Fibroblast of gingiva (primary cell): ENCODE results near the gene LUZP2.
"Not testable (repeated sequence)": the region's sequence is repeated elsewhere in the genome, so short reads cannot be mapped to it uniquely, and the experiment has no call there.

Experiments used
- DNase-seq: peaks from one replicate; pipeline ENCODE4 v3.0.0-alpha.2; 2011; ENCODE audit warnings: low read depth

Gene LUZP2

GRCh38 chr11:24820541-24820940 lies 323.7 kb downstream of the LUZP2 start:
- peak; percentile 1 for DNase-seq

- DNase-seq, result no peak
Observed at GRCh38 chr11:24828938-24829605, 332.2 kb downstream of the LUZP2 start.

- DNase-seq, result no peak
Observed at GRCh38 chr11:24833573-24833972, 336.7 kb downstream of the LUZP2 start.

- DNase-seq, result no peak
Observed at GRCh38 chr11:24837112-24837511, 340.3 kb downstream of the LUZP2 start.

- no peak for DNase-seq
Observed at GRCh38 chr11:24842308-24842707, 345.5 kb downstream of the LUZP2 start.

GRCh38 chr11:24844406-24844805 lies 347.6 kb downstream of the LUZP2 start:
- no peak for DNase-seq

- no peak for DNase-seq
Observed at GRCh38 chr11:24848857-24849256, 352.0 kb downstream of the LUZP2 start.

- no peak for DNase-seq
Observed at GRCh38 chr11:24855951-24856350, 359.1 kb downstream of the LUZP2 start.

- no peak for DNase-seq
Observed at GRCh38 chr11:24859801-24860300, 363.0 kb downstream of the LUZP2 start.

- no peak for DNase-seq
Observed at GRCh38 chr11:24861440-24861839, 364.6 kb downstream of the LUZP2 start.

- DNase-seq, result no peak
Observed at GRCh38 chr11:24866743-24867142, 369.9 kb downstream of the LUZP2 start.

GRCh38 chr11:24870048-24870447 lies 373.2 kb downstream of the LUZP2 start:
- DNase-seq, result no peak

GRCh38 chr11:24872186-24872585 lies 375.3 kb downstream of the LUZP2 start:
- DNase-seq, result no peak

GRCh38 chr11:24872651-24873311 lies 375.9 kb downstream of the LUZP2 start:
- DNase-seq, result no peak

GRCh38 chr11:24880962-24881361 lies 384.1 kb downstream of the LUZP2 start:
- no peak for DNase-seq

- DNase-seq, result no peak
Observed at GRCh38 chr11:24885580-24886173, 388.8 kb downstream of the LUZP2 start.

GRCh38 chr11:24886880-24887619 lies 390.2 kb downstream of the LUZP2 start:
- no peak for DNase-seq

- DNase-seq, result no peak
Observed at GRCh38 chr11:24890426-24890825, 393.6 kb downstream of the LUZP2 start.

GRCh38 chr11:24891845-24892492 lies 395.1 kb downstream of the LUZP2 start:
- not testable (repeated sequence) for DNase-seq

GRCh38 chr11:24896118-24896835 lies 399.4 kb downstream of the LUZP2 start:
- DNase-seq, result no peak

GRCh38 chr11:24900514-24900913 lies 403.7 kb downstream of the LUZP2 start:
- no peak for DNase-seq
